G401 (cell line): Measurements from ENCODE around the gene TGFBR3. TPM values are rescaled to one million over a fixed set of nuclear protein-coding genes. Genes with fewer than 3 reads are reported as not detected.

Experiments
- DNase-seq: peaks from one replicate; pipeline ENCODE4 v3.0.0-alpha.2; 2015; ENCODE audit warnings: low spot score
- in situ Hi-C: cut with HindIII; loops from 2 replicates; pipeline ENCODE4 v1.10.0; 2016; ENCODE audit warnings: low sequenced_read_pairs, mixed read lengths
- total RNA-seq: library from RNA; depleted of rRNA; stranded (reverse); fragments of >200 nt; shearing (Covaris generic); gene quantifications from 2 replicates; pipeline ENCODE4 v1.2.3, GENCODE V29; 2014

TGFBR3 gene
- total RNA-seq, 1 experiment from 2014 or later, result 33.6 TPM

- in situ Hi-C loops, result no loop called here
- DNase-seq, result no peak
These were observed 55.5 kb downstream of the TGFBR3 start for GRCh38 chr1:91830242-91831131.

GRCh38 chr1:91829293-91830153 is 56.4 kb downstream of the TGFBR3 start:
- in situ Hi-C loops, result no loop called here

GRCh38 chr1:91828583-91829281 is 57.2 kb downstream of the TGFBR3 start:
- no peak for DNase-seq
- in situ Hi-C loops, result no loop called here

More at GRCh38 chr1:91829293-91830153, 56.4 kb downstream of the TGFBR3 start:
- no peak for DNase-seq

GRCh38 chr1:91827459-91828321 is 58.3 kb downstream of the TGFBR3 start:
- no peak for DNase-seq
- in situ Hi-C loops, result no loop called here

- DNase-seq, result no peak
- in situ Hi-C loops, result no loop called here
These were observed 58.9 kb downstream of the TGFBR3 start for GRCh38 chr1:91827087-91827458.

GRCh38 chr1:91826649-91827048 is 59.3 kb downstream of the TGFBR3 start:
- DNase-seq, result no peak
- in situ Hi-C loops, result no loop called here

GRCh38 chr1:91826248-91826647 is 59.7 kb downstream of the TGFBR3 start:
- in situ Hi-C loops, result no loop called here
- DNase-seq, result no peak

- in situ Hi-C loops, result no loop called here
- DNase-seq, result no peak
These were observed 64.7 kb downstream of the TGFBR3 start for GRCh38 chr1:91821126-91821868.

- in situ Hi-C loops, result no loop called here
- DNase-seq, result no peak
These were observed 66.7 kb downstream of the TGFBR3 start for GRCh38 chr1:91819038-91819788.

GRCh38 chr1:91818713-91818975 is 67.3 kb downstream of the TGFBR3 start:
- in situ Hi-C loops, result no loop called here
- DNase-seq, result no peak

- in situ Hi-C loops, result no loop called here
- no peak for DNase-seq
These were observed 68.6 kb downstream of the TGFBR3 start for GRCh38 chr1:91817211-91817905.

GRCh38 chr1:91816031-91816430 is 69.9 kb downstream of the TGFBR3 start:
- in situ Hi-C loops, result no loop called here
- no peak for DNase-seq

GRCh38 chr1:91814448-91814847 is 71.5 kb downstream of the TGFBR3 start:
- no peak for DNase-seq
- in situ Hi-C loops, result no loop called here

- no peak for DNase-seq
- in situ Hi-C loops, result no loop called here
These were observed 72.1 kb downstream of the TGFBR3 start for GRCh38 chr1:91813813-91814212.

GRCh38 chr1:91811363-91812025 is 74.5 kb downstream of the TGFBR3 start:
- in situ Hi-C loops, result no loop called here

GRCh38 chr1:91809317-91809716 is 76.6 kb downstream of the TGFBR3 start:
- no peak for DNase-seq
- in situ Hi-C loops, result no loop called here

More at GRCh38 chr1:91811363-91812025, 74.5 kb downstream of the TGFBR3 start:
- no peak for DNase-seq
